ENCODE data around the gene C1orf159. TPM values are rescaled to one million over a fixed set of nuclear protein-coding genes. Genes with fewer than 3 reads are reported as not detected.

Gene C1orf159
- total RNA-seq, 1 experiment from 2014 or later: 10.0 TPM

Other genes with a start within 250 kb of the C1orf159 start
- gene SAMD11, start 192.2 kb downstream of the C1orf159 start, total RNA-seq (2014; rRNA removed; shearing (Covaris generic)): not detected in 2 replicates
- 117 and 123 TPM in 2 replicates for gene NOC2L, start 156.8 kb downstream of the C1orf159 start, total RNA-seq (2014; rRNA removed; shearing (Covaris generic))
- 5.3 and 6.3 TPM in 2 replicates for gene KLHL17, start 155.5 kb downstream of the C1orf159 start, total RNA-seq (2014; rRNA removed; shearing (Covaris generic))
- 0.03 and 0.11 TPM in 2 replicates for gene PLEKHN1, start 149.6 kb downstream of the C1orf159 start, total RNA-seq (2014; rRNA removed; shearing (Covaris generic))
- gene PERM1, start 134.0 kb downstream of the C1orf159 start, total RNA-seq (2014; rRNA removed; shearing (Covaris generic)): 0.85 and 1.3 TPM in 2 replicates
- 4.8 and 8.4 TPM in 2 replicates for gene HES4, start 116.0 kb downstream of the C1orf159 start, total RNA-seq (2014; rRNA removed; shearing (Covaris generic))
- gene ISG15, start 102.6 kb downstream of the C1orf159 start, total RNA-seq (2014; rRNA removed; shearing (Covaris generic)): 3.1 and 6.2 TPM in 2 replicates
- 21.3 and 23.0 TPM in 2 replicates for gene AGRN, start 96.0 kb downstream of the C1orf159 start, total RNA-seq (2014; rRNA removed; shearing (Covaris generic))
- gene RNF223, start 41.8 kb downstream of the C1orf159 start, total RNA-seq (2014; rRNA removed; shearing (Covaris generic)): not detected in 2 replicates
- gene TTLL10, start 57.8 kb upstream of the C1orf159 start, total RNA-seq (2014; rRNA removed; shearing (Covaris generic)): not detected in 2 replicates
- not detected in 2 replicates for gene TNFRSF18, start 90.5 kb upstream of the C1orf159 start, total RNA-seq (2014; rRNA removed; shearing (Covaris generic))
- gene TNFRSF4, start 98.1 kb upstream of the C1orf159 start, total RNA-seq (2014; rRNA removed; shearing (Covaris generic)): not detected in 2 replicates
- gene SDF4, start 115.9 kb upstream of the C1orf159 start, total RNA-seq (2014; rRNA removed; shearing (Covaris generic)): 94.2 and 97.3 TPM in 2 replicates
- gene B3GALT6, start 116.1 kb upstream of the C1orf159 start, total RNA-seq (2014; rRNA removed; shearing (Covaris generic)): 25.9 and 29.0 TPM in 2 replicates
- not detected in 2 replicates for gene C1QTNF12, start 130.6 kb upstream of the C1orf159 start, total RNA-seq (2014; rRNA removed; shearing (Covaris generic))
- gene UBE2J2, start 157.8 kb upstream of the C1orf159 start, total RNA-seq (2014; rRNA removed; shearing (Covaris generic)): 37.8 and 41.9 TPM in 2 replicates
- 0.71 and 1.3 TPM in 2 replicates for gene SCNN1D, start 164.3 kb upstream of the C1orf159 start, total RNA-seq (2014; rRNA removed; shearing (Covaris generic))
- 14.2 and 14.5 TPM in 2 replicates for gene ACAP3, start 191.8 kb upstream of the C1orf159 start, total RNA-seq (2014; rRNA removed; shearing (Covaris generic))
- 9.9 and 15.5 TPM in 2 replicates for gene PUSL1, start 192.5 kb upstream of the C1orf159 start, total RNA-seq (2014; rRNA removed; shearing (Covaris generic))
- 60.1 and 63.5 TPM in 2 replicates for gene INTS11, start 208.6 kb upstream of the C1orf159 start, total RNA-seq (2014; rRNA removed; shearing (Covaris generic))
- 19.6 and 22.2 TPM in 2 replicates for gene CPTP, start 208.7 kb upstream of the C1orf159 start, total RNA-seq (2014; rRNA removed; shearing (Covaris generic))
- gene TAS1R3, start 215.2 kb upstream of the C1orf159 start, total RNA-seq (2014; rRNA removed; shearing (Covaris generic)): not detected in 2 replicates
- 41.4 and 42.8 TPM in 2 replicates for gene DVL1, start 233.3 kb upstream of the C1orf159 start, total RNA-seq (2014; rRNA removed; shearing (Covaris generic))
- gene MXRA8, start 242.5 kb upstream of the C1orf159 start, total RNA-seq (2014; rRNA removed; shearing (Covaris generic)): 0.08 TPM in 1 of 2 replicates, not detected in the other